ENCODE results near the gene MBP.

- no peak for TF ChIP-seq TAF1 (IDR thresholded peaks at IDR 0.05; ENCODE audit: borderline replicate concordance, insufficient read depth, low read length)
- TF ChIP-seq POLR2AphosphoS5 (IDR thresholded peaks at IDR 0.05; ENCODE audit: low read depth, low read length): no peak
These were observed 93.1 kb downstream of the MBP start for GRCh38 chr18:77039196-77040130.

Measured in PFSK-1 (cell line).